ENCODE data around the gene SDHB. TPM values are rescaled to one million over a fixed set of nuclear protein-coding genes. Genes with fewer than 3 reads are reported as not detected.

Gene SDHB
- total and polyA plus RNA-seq, 12 donors, result 52.3 to 243 (median 152) TPM

DNA sequence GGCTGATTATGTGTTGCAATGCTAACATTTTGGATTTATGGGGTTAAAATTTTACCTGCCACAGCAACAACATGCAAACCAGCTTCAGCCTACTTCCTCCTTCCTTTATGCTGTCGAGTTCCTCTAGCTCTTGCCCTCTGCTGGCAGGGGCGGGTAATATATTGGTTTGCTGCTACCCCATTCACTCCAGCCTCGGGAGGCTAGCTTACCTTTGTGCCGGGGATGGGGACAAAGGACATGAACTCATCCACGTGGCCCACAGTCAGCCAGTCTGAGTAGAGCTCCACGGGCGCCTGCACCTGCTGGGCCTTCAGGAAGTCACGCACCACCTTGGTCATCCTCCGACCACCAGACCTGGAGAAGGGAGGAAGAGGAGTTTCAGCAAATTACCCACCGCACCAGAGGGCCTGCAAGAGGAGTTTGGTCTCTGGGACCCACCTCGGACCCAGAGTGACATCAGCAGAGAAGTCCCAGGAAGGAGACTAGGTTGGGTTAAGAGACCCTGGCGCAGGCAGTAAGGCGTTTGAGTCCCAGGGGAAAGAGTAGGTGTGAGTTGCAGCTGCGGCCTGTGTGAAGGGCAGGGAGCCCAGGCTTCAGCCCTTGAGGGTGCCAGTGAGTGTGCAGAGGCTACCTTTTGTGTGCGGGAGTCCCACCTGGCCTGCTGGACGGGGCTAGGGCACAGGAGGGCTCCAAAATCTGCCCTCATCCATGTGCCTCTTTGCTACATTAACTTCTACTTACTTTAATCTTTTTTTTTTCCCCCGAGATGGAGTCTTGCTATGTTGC lies 21.8 kb upstream of the SDHB start:
- H3K27me3 ChIP-seq, result no peaks in the 10 kb centered on the region
- peak in 4 of 7 donors; percentile 43 to 58 (median 50) for DNase-seq
- no peak overlapping the region for H3K4me3 ChIP-seq
- no peak overlapping the region for H3K27ac ChIP-seq
- H3K36me3 ChIP-seq (replicated peaks in 1 of 2), result no peaks in the 10 kb centered on the region
- intact Hi-C loops (cut with DNase I), result no loop called here
- no peaks in the 10 kb centered on the region for H3K4me1 ChIP-seq (replicated peaks in 1 of 2)
- no peaks in the 10 kb centered on the region for H3K9me3 ChIP-seq (replicated peaks in 1 of 3)
- WGBS, 4 donors, result 65 to 77% (median 73%) methylated on average over 8 to 17 of the region's 17 CpGs
- TF ChIP-seq, protein P1, sequence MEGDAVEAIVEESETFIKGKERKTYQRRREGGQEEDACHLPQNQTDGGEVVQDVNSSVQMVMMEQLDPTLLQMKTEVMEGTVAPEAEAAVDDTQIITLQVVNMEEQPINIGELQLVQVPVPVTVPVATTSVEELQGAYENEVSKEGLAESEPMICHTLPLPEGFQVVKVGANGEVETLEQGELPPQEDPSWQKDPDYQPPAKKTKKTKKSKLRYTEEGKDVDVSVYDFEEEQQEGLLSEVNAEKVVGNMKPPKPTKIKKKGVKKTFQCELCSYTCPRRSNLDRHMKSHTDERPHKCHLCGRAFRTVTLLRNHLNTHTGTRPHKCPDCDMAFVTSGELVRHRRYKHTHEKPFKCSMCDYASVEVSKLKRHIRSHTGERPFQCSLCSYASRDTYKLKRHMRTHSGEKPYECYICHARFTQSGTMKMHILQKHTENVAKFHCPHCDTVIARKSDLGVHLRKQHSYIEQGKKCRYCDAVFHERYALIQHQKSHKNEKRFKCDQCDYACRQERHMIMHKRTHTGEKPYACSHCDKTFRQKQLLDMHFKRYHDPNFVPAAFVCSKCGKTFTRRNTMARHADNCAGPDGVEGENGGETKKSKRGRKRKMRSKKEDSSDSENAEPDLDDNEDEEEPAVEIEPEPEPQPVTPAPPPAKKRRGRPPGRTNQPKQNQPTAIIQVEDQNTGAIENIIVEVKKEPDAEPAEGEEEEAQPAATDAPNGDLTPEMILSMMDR (IDR thresholded peaks at IDR 0.05), result peak; percentile 20 to 59 (median 48)
- TF ChIP-seq POLR2A (IDR thresholded peaks at IDR 0.05), result no peak

- no peaks in the 10 kb centered on the region for H3K36me3 ChIP-seq (replicated peaks in 1 of 2)
- H3K4me3 ChIP-seq, result no peak overlapping the region
- no peaks in the 10 kb centered on the region for H3K9me3 ChIP-seq (replicated peaks in 1 of 3)
- no peaks in the 10 kb centered on the region for H3K4me1 ChIP-seq (replicated peaks in 1 of 2)
- H3K27me3 ChIP-seq, result no peaks in the 10 kb centered on the region
- intact Hi-C loops (cut with DNase I), result no loop called here
- 69 to 86% (median 76%) methylated on average over 6 of the region's 6 CpGs for WGBS, 4 donors
- TF ChIP-seq, protein P1 (IDR thresholded peaks at IDR 0.05), result no peak
- TF ChIP-seq POLR2A (IDR thresholded peaks at IDR 0.05), result no peak
- H3K27ac ChIP-seq, result no peak overlapping the region
- no peak for DNase-seq
Observed at GRCh38 chr1:17071794-17072193, 18.0 kb upstream of the SDHB start.

- Histone ChIP-seq H3K27me3 (no peaks in the 10 kb centered on the region), H3K27ac (no peak overlapping the region), H3K36me3 (replicated peaks in 1 of 2) (no peaks in the 10 kb centered on the region), H3K4me3 (no peak overlapping the region), H3K9me3 (replicated peaks in 1 of 3) (no peaks in the 10 kb centered on the region), H3K4me1 (replicated peaks in 1 of 2) (no peaks in the 10 kb centered on the region)
- TF ChIP-seq, protein P1 (IDR thresholded peaks at IDR 0.05), result no peak
- no peak for TF ChIP-seq POLR2A (IDR thresholded peaks at IDR 0.05)
- intact Hi-C loops (cut with DNase I), result no loop called here
- 66 to 84% (median 72%) methylated on average over 5 to 10 of the region's 10 CpGs for WGBS, 4 donors
- DNase-seq, result peak in 1 of 7 donors; percentile 9
Observed at GRCh38 chr1:17070163-17070525, 16.3 kb upstream of the SDHB start.

- DNase-seq, result no peak
- WGBS, 4 donors, result 85 to 93% (median 86%) methylated on average over 5 to 6 of the region's 6 CpGs
- H3K4me3 ChIP-seq, result no peak overlapping the region
- H3K27ac ChIP-seq, result no peak overlapping the region
- H3K4me1 ChIP-seq (replicated peaks in 1 of 2), result no peaks in the 10 kb centered on the region
- intact Hi-C loops (cut with DNase I), result no loop called here
- no peaks in the 10 kb centered on the region for H3K36me3 ChIP-seq (replicated peaks in 1 of 2)
- no peaks in the 10 kb centered on the region for H3K9me3 ChIP-seq (replicated peaks in 1 of 3)
- TF ChIP-seq, protein P1 (IDR thresholded peaks at IDR 0.05), result no peak
- TF ChIP-seq POLR2A (IDR thresholded peaks at IDR 0.05), result no peak
- H3K27me3 ChIP-seq, result no peaks in the 10 kb centered on the region
Observed at GRCh38 chr1:17069452-17070162, 15.8 kb upstream of the SDHB start.

Measured in adrenal gland (tissue), 12 donors.